HG03571 (cell line): ENCODE results near the gene SMPD3.

Experiments
- ATAC-seq: cut with Tn5 transposase; IDR thresholded peaks from one replicate; pipeline ENCODE4 v1.9.1; 2021; ENCODE audit not compliant: unreplicated experiment

Gene SMPD3

GRCh38 chr16:68371706-68372380 lies 76.5 kb downstream of the SMPD3 start:
- ATAC-seq: no peak

GRCh38 chr16:68371276-68371651 lies 77.0 kb downstream of the SMPD3 start:
- no peak for ATAC-seq

GRCh38 chr16:68370581-68371275 lies 77.6 kb downstream of the SMPD3 start:
- no peak for ATAC-seq

GRCh38 chr16:68369697-68370580 lies 78.4 kb downstream of the SMPD3 start:
- ATAC-seq: peak; percentile 55

GRCh38 chr16:68369168-68369567 lies 79.1 kb downstream of the SMPD3 start:
- no peak for ATAC-seq

GRCh38 chr16:68368301-68368888 lies 79.9 kb downstream of the SMPD3 start:
- ATAC-seq: no peak

- no peak for ATAC-seq
Observed at GRCh38 chr16:68367891-68368290, 80.4 kb downstream of the SMPD3 start.

- no peak for ATAC-seq
Observed at GRCh38 chr16:68367440-68367839, 80.9 kb downstream of the SMPD3 start.

GRCh38 chr16:68367030-68367429 lies 81.3 kb downstream of the SMPD3 start:
- no peak for ATAC-seq

GRCh38 chr16:68366062-68366461 lies 82.2 kb downstream of the SMPD3 start:
- ATAC-seq: no peak

- no peak for ATAC-seq
Observed at GRCh38 chr16:68365167-68365817, 83.0 kb downstream of the SMPD3 start.

GRCh38 chr16:68364561-68364998 lies 83.7 kb downstream of the SMPD3 start:
- ATAC-seq: no peak

- no peak for ATAC-seq
Observed at GRCh38 chr16:68363658-68364521, 84.4 kb downstream of the SMPD3 start.

GRCh38 chr16:68362947-68363657 lies 85.2 kb downstream of the SMPD3 start:
- ATAC-seq: no peak

GRCh38 chr16:68362262-68362913 lies 85.9 kb downstream of the SMPD3 start:
- no peak for ATAC-seq

GRCh38 chr16:68361485-68361884 lies 86.8 kb downstream of the SMPD3 start:
- ATAC-seq: no peak

- no peak for ATAC-seq
Observed at GRCh38 chr16:68360956-68361355, 87.4 kb downstream of the SMPD3 start.

GRCh38 chr16:68360547-68360946 lies 87.8 kb downstream of the SMPD3 start:
- ATAC-seq: no peak
